Tibial nerve (tissue), 4 donors: ENCODE measurements around the gene TGM6. TPM values are rescaled to one million over a fixed set of nuclear protein-coding genes. Genes with fewer than 3 reads are reported as not detected.

Source experiments
- DNase-seq, 2 donors: peaks; one replicate each; pipeline ENCODE4 v3.0.0-alpha.2; 2019; ENCODE audit warnings: low spot score in 2 of 2
- H3K27ac ChIP-seq, 4 donors: fragments of 200-600 bp; sonication (generic) in 3 of 4; one replicate each; pipeline ENCODE4 v1.5.1; 2017 to 2019; ENCODE audit warnings: mild to moderate bottlenecking in 1 of 4
- H3K27me3 ChIP-seq, 2 donors: fragments of 200-600 bp; sonication (generic) in 1 of 2; one replicate each; pipeline versions ENCODE4 v1.5.1 to v1.6.0; 2017 to 2019
- H3K36me3 ChIP-seq, 3 donors: fragments of 200-600 bp; sonication (generic); one replicate each; pipeline ENCODE4 v1.5.1; 2018 to 2019
- H3K4me1 ChIP-seq, 4 donors: fragments of 200-600 bp; sonication (generic) in 3 of 4; one replicate each; pipeline ENCODE4 v1.5.1; 2017 to 2019
- H3K4me3 ChIP-seq, 4 donors: fragments of 200-600 bp; sonication (generic) in 3 of 4; one replicate each; pipeline ENCODE4 v1.5.1; 2017 to 2019; ENCODE audit warnings: mild to moderate bottlenecking in 1 of 4, moderate library complexity in 1 of 4
- H3K9me3 ChIP-seq, 4 donors: fragments of 200-600 bp; sonication (generic) in 3 of 4; one replicate each; pipeline ENCODE4 v1.5.1; 2017 to 2019
- EP300 ChIP-seq, 2 donors: sonication (generic); formaldehyde crosslinking; IDR thresholded peaks; one replicate each; pipeline ENCODE4 v1.6.1; 2017; ENCODE audit warnings: antibody characterized with exemption in 2 of 2, mild to moderate bottlenecking in 1 of 2
- POLR2A ChIP-seq, 2 donors: fragments of 450-650 bp; IDR thresholded peaks; one replicate each; pipeline ENCODE4 v1.6.1; 2017; ENCODE audit warnings: antibody characterized with exemption in 2 of 2, mild to moderate bottlenecking in 2 of 2, moderate library complexity in 2 of 2
- WGBS, 2 donors: methylation state at CpG; one replicate each; pipeline ENCODE4 v1.1.5; 2018; 5-methylcytosine and 5-hydroxymethylcytosine counted together
- small RNA-seq: library from RNA; depleted of rRNA; stranded (forward); fragments of <200 nt; gene quantifications from one replicate; pipeline ENCODE3, GENCODE V24; 2016
- total RNA-seq, 4 donors: library from RNA; depleted of rRNA; stranded (reverse); fragments of >200 nt; gene quantifications; one replicate each; pipeline ENCODE4 v1.1.0, GENCODE V29; 2016
- TF ChIP-seq, protein P1 (sequence below), 5 experiments: fragments of 200-600 bp in 3 of 5; fragments of 450-650 bp in 2 of 5; sonication (generic) in 3 of 5; IDR thresholded peaks; one replicate each; pipeline ENCODE4 v1.5.1; 2016 to 2019; ENCODE audit warnings: antibody characterized with exemption in 5 of 5, mild to moderate bottlenecking in 3 of 5, moderate library complexity in 2 of 5

Gene TGM6
- total RNA-seq, 4 donors from 2014 or later, result not detected

DNA sequence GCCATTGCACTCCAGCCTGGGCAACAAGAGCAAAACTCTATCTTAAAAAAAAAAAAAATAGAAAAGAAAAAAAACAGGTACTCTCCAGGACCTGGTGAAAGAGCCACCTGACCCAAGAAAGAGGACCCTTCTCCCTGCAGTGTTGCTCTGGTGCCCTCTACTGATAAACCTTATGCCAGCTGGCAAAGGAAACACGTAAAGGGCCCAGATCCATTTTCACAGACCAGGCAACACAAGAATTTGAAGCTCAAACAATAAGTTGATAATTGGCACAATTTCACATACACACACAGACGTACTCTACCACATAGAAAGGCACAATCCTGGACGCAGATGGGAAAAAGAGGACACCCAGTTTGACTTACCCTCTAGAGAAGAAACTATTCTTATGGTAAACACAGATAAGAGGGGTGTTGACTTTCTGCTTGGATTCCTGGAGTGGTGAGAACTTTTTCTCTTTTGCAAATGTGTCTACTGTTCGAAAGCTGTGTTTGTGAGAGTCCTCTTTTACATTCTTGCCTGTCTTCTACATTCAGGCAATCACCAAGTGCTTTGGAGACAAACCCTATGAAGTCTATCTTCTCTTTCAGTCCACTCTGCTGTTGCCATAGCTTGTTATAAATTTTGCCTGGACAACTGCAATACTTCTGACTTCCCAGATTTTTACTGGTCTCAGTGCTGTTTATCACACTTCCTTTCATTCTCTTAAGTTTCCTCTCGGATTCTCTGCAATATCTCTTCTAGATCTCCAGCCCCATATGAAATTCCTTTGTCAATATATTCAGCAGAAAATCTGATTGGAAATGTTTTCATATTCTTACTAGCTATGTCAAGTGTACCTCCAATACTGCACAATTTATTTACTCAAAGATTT is 96.3 kb downstream of the TGM6 start:
- peaks cover 0 to 43% (median 0%) of the 10 kb centered on the region in 3 donors for H3K36me3 ChIP-seq
- H3K9me3 ChIP-seq, result no peaks in the 10 kb centered on the region
- WGBS, 2 donors, result 89 to 95% methylated on average over 5 of the region's 5 CpGs
- no peak for TF ChIP-seq POLR2A (IDR thresholded peaks at IDR 0.05)
- TF ChIP-seq, protein P1, sequence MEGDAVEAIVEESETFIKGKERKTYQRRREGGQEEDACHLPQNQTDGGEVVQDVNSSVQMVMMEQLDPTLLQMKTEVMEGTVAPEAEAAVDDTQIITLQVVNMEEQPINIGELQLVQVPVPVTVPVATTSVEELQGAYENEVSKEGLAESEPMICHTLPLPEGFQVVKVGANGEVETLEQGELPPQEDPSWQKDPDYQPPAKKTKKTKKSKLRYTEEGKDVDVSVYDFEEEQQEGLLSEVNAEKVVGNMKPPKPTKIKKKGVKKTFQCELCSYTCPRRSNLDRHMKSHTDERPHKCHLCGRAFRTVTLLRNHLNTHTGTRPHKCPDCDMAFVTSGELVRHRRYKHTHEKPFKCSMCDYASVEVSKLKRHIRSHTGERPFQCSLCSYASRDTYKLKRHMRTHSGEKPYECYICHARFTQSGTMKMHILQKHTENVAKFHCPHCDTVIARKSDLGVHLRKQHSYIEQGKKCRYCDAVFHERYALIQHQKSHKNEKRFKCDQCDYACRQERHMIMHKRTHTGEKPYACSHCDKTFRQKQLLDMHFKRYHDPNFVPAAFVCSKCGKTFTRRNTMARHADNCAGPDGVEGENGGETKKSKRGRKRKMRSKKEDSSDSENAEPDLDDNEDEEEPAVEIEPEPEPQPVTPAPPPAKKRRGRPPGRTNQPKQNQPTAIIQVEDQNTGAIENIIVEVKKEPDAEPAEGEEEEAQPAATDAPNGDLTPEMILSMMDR (IDR thresholded peaks at IDR 0.05), result no peak
- TF ChIP-seq EP300 (IDR thresholded peaks at IDR 0.05), result no peak
- H3K4me3 ChIP-seq, result no peak overlapping the region
- H3K4me1 ChIP-seq, result no peaks in the 10 kb centered on the region
- H3K27me3 ChIP-seq, result no peaks in the 10 kb centered on the region
- H3K27ac ChIP-seq, result no peak overlapping the region
- no peak for DNase-seq

DNA sequence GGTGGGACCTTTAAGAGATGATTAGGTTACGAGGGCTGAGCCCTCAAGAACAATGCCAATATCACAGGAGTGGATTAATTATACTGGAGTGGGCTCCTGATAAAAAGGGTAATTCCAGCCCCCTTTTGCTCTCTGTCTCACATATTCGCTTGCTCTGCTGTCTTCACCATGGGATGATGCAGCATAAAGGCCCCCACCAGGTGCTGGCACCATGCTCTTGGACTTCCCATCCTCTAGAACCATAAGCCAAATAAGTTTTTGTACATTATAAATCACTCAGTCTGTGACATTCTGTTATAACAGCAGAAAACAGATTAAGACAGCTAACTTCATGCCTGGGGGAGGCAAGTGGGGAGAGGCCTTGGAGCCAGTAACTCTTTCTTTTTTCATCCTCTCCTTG is 99.7 kb downstream of the TGM6 start:
- WGBS, 2 donors, result 96 to 100% methylated on average over 2 of the region's 2 CpGs
- TF ChIP-seq EP300 (IDR thresholded peaks at IDR 0.05) (no peak), POLR2A (IDR thresholded peaks at IDR 0.05) (no peak)
- TF ChIP-seq, protein P1 (IDR thresholded peaks at IDR 0.05), result no peak
- no peak for DNase-seq
- H3K9me3 ChIP-seq, result no peaks in the 10 kb centered on the region
- H3K4me1 ChIP-seq, result no peaks in the 10 kb centered on the region
- no peaks in the 10 kb centered on the region for H3K27me3 ChIP-seq
- no peak overlapping the region for H3K4me3 ChIP-seq
- peaks cover 0 to 76% (median 0%) of the 10 kb centered on the region in 3 donors for H3K36me3 ChIP-seq
- H3K27ac ChIP-seq, result no peak overlapping the region

Small RNA genes lying within 50 kb of the gene (small RNA-seq; reads per million reads assigned to genes)
- not detected for gene RF00019

Other genes starting within 250 kb of the TGM6 start
- gene TGM3, start 84.9 kb upstream of the TGM6 start, total RNA-seq, result not detected
- 100 to 1,000 TPM; 129 to 198 (median 134) TPM for gene SNRPB, start 89.9 kb downstream of the TGM6 start, total RNA-seq
- 10 to 100 TPM; 12.0 to 15.6 (median 13.6) TPM for gene ZNF343, start 128.0 kb downstream of the TGM6 start, total RNA-seq
- under 1 TPM; 0.21 to 0.59 (median 0.26) TPM for gene TMC2, start 155.7 kb downstream of the TGM6 start, total RNA-seq